ENCODE data around the gene CD74.

CD74 gene

GRCh38 chr5:150412319-150413175 lies at the start of gene CD74:
TSS of gene CD74 (minus strand) at chr5:150412910. CDS start at chr5:150412749, 161 bp downstream.
- peak; percentile 20 for DNase-seq (ENCODE audit: low read depth)
- in situ Hi-C loops (cut with HindIII; ENCODE audit: low sequenced_read_pairs) = no loop called here
- H3K4me3 ChIP-seq (ENCODE audit: low read depth, low read length) = no peak within 1 kb of the TSS
- TF ChIP-seq CTCF (IDR thresholded peaks at IDR 0.05; ENCODE audit: low read depth, low read length, missing control alignments) = no peak

GRCh38 chr5:150461231-150461630 lies 48.5 kb upstream of the CD74 start:
- TF ChIP-seq CTCF (IDR thresholded peaks at IDR 0.05; ENCODE audit: low read depth, low read length, missing control alignments) = no peak
- DNase-seq (ENCODE audit: low read depth) = no peak
- in situ Hi-C loops (cut with HindIII; ENCODE audit: low sequenced_read_pairs) = loop anchor here (5.0 to 25.0 kb wide), 4 partner anchors 41 to 201 kb away; partner anchors contain the start of gene MYOZ3
- H3K4me3 ChIP-seq (ENCODE audit: low read depth, low read length) = no peak overlapping the region

GRCh38 chr5:150460781-150461180 lies 48.1 kb upstream of the CD74 start:
- no peak for DNase-seq (ENCODE audit: low read depth)
- in situ Hi-C loops (cut with HindIII; ENCODE audit: low sequenced_read_pairs) = loop anchor here (5.0 to 25.0 kb wide), 4 partner anchors 42 to 202 kb away; partner anchors contain the start of gene MYOZ3
- H3K4me3 ChIP-seq (ENCODE audit: low read depth, low read length) = no peak overlapping the region
- TF ChIP-seq CTCF (IDR thresholded peaks at IDR 0.05; ENCODE audit: low read depth, low read length, missing control alignments) = no peak

- TF ChIP-seq CTCF (IDR thresholded peaks at IDR 0.05; ENCODE audit: low read depth, low read length, missing control alignments) = peak; percentile 73
- no peak overlapping the region for H3K4me3 ChIP-seq (ENCODE audit: low read depth, low read length)
- DNase-seq (ENCODE audit: low read depth) = no peak
- in situ Hi-C loops (cut with HindIII; ENCODE audit: low sequenced_read_pairs) = loop anchor here (25.0 kb wide), 1 partner anchor 203 kb away; the partner anchor contains the start of gene MYOZ3
Measured at GRCh38 chr5:150458802-150459557, 46.3 kb upstream of the CD74 start.

- no peak for TF ChIP-seq CTCF (IDR thresholded peaks at IDR 0.05; ENCODE audit: low read depth, low read length, missing control alignments)
- H3K4me3 ChIP-seq (ENCODE audit: low read depth, low read length) = no peak overlapping the region
- no peak for DNase-seq (ENCODE audit: low read depth)
- in situ Hi-C loops (cut with HindIII; ENCODE audit: low sequenced_read_pairs) = loop anchor here (25.0 kb wide), 1 partner anchor 205 kb away; the partner anchor contains the start of gene MYOZ3
Measured at GRCh38 chr5:150457562-150458240, 45.0 kb upstream of the CD74 start.

- in situ Hi-C loops (cut with HindIII; ENCODE audit: low sequenced_read_pairs) = loop anchor here (25.0 kb wide), 1 partner anchor 205 kb away; the partner anchor contains the start of gene MYOZ3
- no peak for DNase-seq (ENCODE audit: low read depth)
- no peak for TF ChIP-seq CTCF (IDR thresholded peaks at IDR 0.05; ENCODE audit: low read depth, low read length, missing control alignments)
- H3K4me3 ChIP-seq (ENCODE audit: low read depth, low read length) = no peak overlapping the region
Measured at GRCh38 chr5:150457121-150457520, 44.4 kb upstream of the CD74 start.
